ENCODE measurements around the gene DCTPP1.
A peak's percentile ranks its signal among the peaks of the same experiment; 100 is the strongest.

Gene DCTPP1

DNA sequence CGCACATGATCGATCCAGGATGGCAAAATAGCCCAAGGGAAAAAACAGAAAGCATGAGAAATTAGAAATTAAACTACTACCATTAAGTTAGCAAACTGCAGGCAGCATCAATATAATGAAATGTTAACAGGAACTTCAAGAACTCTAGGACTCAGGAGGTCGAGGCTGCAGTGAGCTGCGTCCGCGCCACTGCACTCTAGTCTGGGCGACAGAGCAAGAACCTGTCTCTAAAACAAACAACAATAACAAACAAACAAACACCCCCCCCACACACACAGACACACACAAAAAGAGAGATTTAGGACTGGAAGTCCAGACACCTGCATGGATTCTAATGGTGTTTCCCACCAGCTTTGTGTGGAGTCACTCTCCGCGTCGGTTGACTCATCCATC lies 16.4 kb upstream of the DCTPP1 start:
- Histone ChIP-seq H3K4ac (ENCODE audit: low read depth in 1 of 2, low read length in 2 of 2) (peak overlapping the region in 1 of 2 experiments; percentile 60), H3K27ac (ENCODE audit: low read length, poor library complexity, severe bottlenecking) (peak overlapping the region; percentile 50), H3K23ac (ENCODE audit: low read length in 2 of 2) (no peak overlapping the region), H3K27me3 (ENCODE audit: control insufficient read depth in 1 of 2, insufficient read depth in 1 of 2, low read length in 2 of 2) (no peaks in the 10 kb centered on the region), H4K91ac (ENCODE audit: low read length) (no peak overlapping the region), H3K9me3 (ENCODE audit: control insufficient read depth, low read length) (no peaks in the 10 kb centered on the region), H2BK120ac (ENCODE audit: low read depth, low read length) (no peak overlapping the region), H3K18ac (ENCODE audit: low read depth in 1 of 2, low read length in 2 of 2) (no peak overlapping the region), H2BK12ac (ENCODE audit: low read length in 2 of 2) (no peak overlapping the region), H3K4me1 (ENCODE audit: control insufficient read depth, insufficient read depth, low read depth, low read length) (peaks cover 7% of the 10 kb centered on the region), H2BK15ac (ENCODE audit: low read depth, poor library complexity, severe bottlenecking) (no peak overlapping the region), H2AFZ (ENCODE audit: low read depth, low read length) (peak overlapping the region; percentile 78), H2BK5ac (ENCODE audit: low read depth, low read length, poor library complexity, severe bottlenecking) (no peak overlapping the region), H4K8ac (ENCODE audit: low read length) (peak overlapping the region; percentile 27), H3K4me3 (ENCODE audit: insufficient read depth in 1 of 2, low read depth in 1 of 2, low read length in 2 of 2) (peak overlapping the region in 1 of 2 experiments; percentile 95), H2AK5ac (ENCODE audit: low read length, severe bottlenecking) (no peak overlapping the region), H3K9ac (ENCODE audit: low read length) (peak overlapping the region; percentile 99), H3K36me3 (ENCODE audit: control insufficient read depth in 1 of 2, insufficient read depth in 2 of 2, low read depth in 1 of 2, low read length in 2 of 2) (peaks cover 4 to 20% of the 10 kb centered on the region in 2 experiments), H3K14ac (ENCODE audit: low read length in 2 of 2) (no peak overlapping the region), H3K4me2 (ENCODE audit: low read length, poor library complexity, severe bottlenecking) (peak overlapping the region; percentile 60), H3K79me1 (replicated peaks; ENCODE audit: low read length, poor library complexity, severe bottlenecking) (peaks cover 11% of the 10 kb centered on the region)
- no peak for DNase-seq
- WGBS: 98% methylated on average over 6 of the region's 10 CpGs

DNA sequence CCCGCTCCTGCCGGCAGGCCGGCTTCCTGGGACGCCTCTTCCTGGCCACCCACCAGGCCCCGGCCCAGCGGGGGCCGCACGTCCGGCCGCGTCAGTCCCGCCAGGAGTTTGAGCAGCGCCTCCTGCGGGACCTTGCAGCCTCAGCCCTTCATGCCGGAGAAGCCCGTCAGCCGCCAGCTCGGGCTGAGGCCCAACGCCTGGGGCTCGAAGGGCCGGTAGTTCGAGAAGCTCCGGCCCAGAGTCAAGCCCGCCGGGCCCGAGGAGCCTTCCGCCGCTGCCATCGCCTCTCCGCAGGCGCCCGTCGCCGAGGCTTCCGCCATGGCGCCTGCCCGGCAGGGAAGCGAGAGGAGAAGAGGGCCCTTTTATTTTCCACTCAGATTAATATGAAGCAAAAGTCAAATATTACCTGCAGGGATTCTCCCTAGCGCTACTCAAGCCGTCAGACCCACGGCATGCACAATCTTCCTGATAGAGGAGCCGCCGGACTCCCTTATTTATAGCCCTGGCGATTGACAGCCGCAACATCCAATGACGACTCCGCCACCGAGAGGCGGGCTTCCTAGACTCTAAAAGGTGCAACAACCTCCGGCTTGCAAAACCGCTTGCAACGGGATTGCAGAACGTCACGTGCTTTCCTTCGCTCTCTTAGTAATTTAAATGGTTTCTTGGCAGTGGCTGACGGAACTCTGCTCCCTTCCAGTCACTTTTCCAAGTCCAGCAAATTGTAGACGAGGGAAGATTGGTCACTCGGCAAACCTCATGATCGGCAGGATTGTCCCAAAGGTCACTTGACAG lies 15.8 kb upstream of the DCTPP1 start, which contains the start of gene SEPHS2:
Gene SEPHS2, minus strand, starts transcription at position 467 of the 795 bp plus-strand sequence. Its CDS starts 147 bp downstream, at position 320.
- Histone ChIP-seq H2AK5ac (ENCODE audit: low read length, severe bottlenecking) (no peak within 1 kb of the TSS), H3K4me3 (ENCODE audit: insufficient read depth in 1 of 2, low read depth in 1 of 2, low read length in 2 of 2) (peak within 1 kb of the TSS; percentile 79 to 95), H3K14ac (ENCODE audit: low read length in 2 of 2) (no peak within 1 kb of the TSS), H3K27me3 (ENCODE audit: control insufficient read depth in 1 of 2, insufficient read depth in 1 of 2, low read length in 2 of 2) (no peaks in the 10 kb centered on the region), H2BK120ac (ENCODE audit: low read depth, low read length) (peak within 1 kb of the TSS; percentile 71), H3K9me3 (ENCODE audit: control insufficient read depth, low read length) (no peaks in the 10 kb centered on the region), H3K4me2 (ENCODE audit: low read length, poor library complexity, severe bottlenecking) (peak within 1 kb of the TSS; percentile 82), H4K91ac (ENCODE audit: low read length) (peak within 1 kb of the TSS; percentile 81), H3K23ac (ENCODE audit: low read length in 2 of 2) (no peak within 1 kb of the TSS), H3K4me1 (ENCODE audit: control insufficient read depth, insufficient read depth, low read depth, low read length) (peaks cover 7% of the 10 kb centered on the region), H2AFZ (ENCODE audit: low read depth, low read length) (peak within 1 kb of the TSS; percentile 79), H3K79me1 (replicated peaks; ENCODE audit: low read length, poor library complexity, severe bottlenecking) (peaks cover 11% of the 10 kb centered on the region), H4K8ac (ENCODE audit: low read length) (peak within 1 kb of the TSS; percentile 83), H3K9ac (ENCODE audit: low read length) (peak within 1 kb of the TSS; percentile 99), H3K4ac (ENCODE audit: low read depth in 1 of 2, low read length in 2 of 2) (peak within 1 kb of the TSS; percentile 16 to 74), H2BK12ac (ENCODE audit: low read length in 2 of 2) (peak within 1 kb of the TSS in 1 of 2 experiments; percentile 23), H2BK15ac (ENCODE audit: low read depth, poor library complexity, severe bottlenecking) (peak within 1 kb of the TSS; percentile 73), H3K18ac (ENCODE audit: low read depth in 1 of 2, low read length in 2 of 2) (peak within 1 kb of the TSS; percentile 87 to 92), H3K36me3 (ENCODE audit: control insufficient read depth in 1 of 2, insufficient read depth in 2 of 2, low read depth in 1 of 2, low read length in 2 of 2) (peaks cover 4 to 20% of the 10 kb centered on the region in 2 experiments), H3K27ac (ENCODE audit: low read length, poor library complexity, severe bottlenecking) (peak within 1 kb of the TSS; percentile 89), H2BK5ac (ENCODE audit: low read depth, low read length, poor library complexity, severe bottlenecking) (peak within 1 kb of the TSS; percentile 75)
- DNase-seq: peak; percentile 98
- WGBS: 2% methylated on average over 57 of the region's 59 CpGs

DNA sequence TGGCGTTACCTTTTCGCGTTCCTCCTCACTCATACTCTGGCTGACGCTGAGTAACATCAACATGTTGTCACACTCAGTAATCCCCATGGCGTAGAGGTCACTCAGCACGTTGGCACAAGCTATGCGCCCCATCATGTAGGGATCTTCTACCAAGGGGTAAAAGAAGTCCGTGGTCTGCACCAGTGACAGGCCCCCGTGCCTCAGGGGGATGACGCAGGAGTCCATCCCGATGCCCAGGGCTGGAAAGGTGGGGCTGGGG lies 15.2 kb upstream of the DCTPP1 start:
- 54% methylated on average over 11 of the region's 11 CpGs for WGBS
- H3K27ac ChIP-seq (ENCODE audit: low read length, poor library complexity, severe bottlenecking): peak overlapping the region; percentile 17
- no peak for DNase-seq

More for the DNA sequence above, 15.2 kb upstream of the DCTPP1 start:
- no peaks in the 10 kb centered on the region for H3K27me3 ChIP-seq (ENCODE audit: control insufficient read depth in 1 of 2, insufficient read depth in 1 of 2, low read length in 2 of 2)
- peak overlapping the region; percentile 0 to 16 for H3K4ac ChIP-seq (ENCODE audit: low read depth in 1 of 2, low read length in 2 of 2)
- no peak overlapping the region for H2BK5ac ChIP-seq (ENCODE audit: low read depth, low read length, poor library complexity, severe bottlenecking)
- peak overlapping the region; percentile 7 for H2AFZ ChIP-seq (ENCODE audit: low read depth, low read length)
- H3K4me2 ChIP-seq (ENCODE audit: low read length, poor library complexity, severe bottlenecking): peak overlapping the region; percentile 82
- H3K9ac ChIP-seq (ENCODE audit: low read length): peak overlapping the region; percentile 99
- H2AK5ac ChIP-seq (ENCODE audit: low read length, severe bottlenecking): no peak overlapping the region
- H3K18ac ChIP-seq (ENCODE audit: low read depth in 1 of 2, low read length in 2 of 2): peak overlapping the region; percentile 40 to 92
- no peaks in the 10 kb centered on the region for H3K9me3 ChIP-seq (ENCODE audit: control insufficient read depth, low read length)
- no peak overlapping the region for H2BK15ac ChIP-seq (ENCODE audit: low read depth, poor library complexity, severe bottlenecking)
- H2BK12ac ChIP-seq (ENCODE audit: low read length in 2 of 2): no peak overlapping the region
- H3K14ac ChIP-seq (ENCODE audit: low read length in 2 of 2): no peak overlapping the region
- peaks cover 4 to 20% of the 10 kb centered on the region in 2 experiments for H3K36me3 ChIP-seq (ENCODE audit: control insufficient read depth in 1 of 2, insufficient read depth in 2 of 2, low read depth in 1 of 2, low read length in 2 of 2)
- peak overlapping the region; percentile 14 for H4K8ac ChIP-seq (ENCODE audit: low read length)
- H2BK120ac ChIP-seq (ENCODE audit: low read depth, low read length): peak overlapping the region; percentile 71
- H3K79me1 ChIP-seq (replicated peaks; ENCODE audit: low read length, poor library complexity, severe bottlenecking): peaks cover 11% of the 10 kb centered on the region
- H3K23ac ChIP-seq (ENCODE audit: low read length in 2 of 2): no peak overlapping the region
- peak overlapping the region; percentile 81 for H4K91ac ChIP-seq (ENCODE audit: low read length)
- H3K4me1 ChIP-seq (ENCODE audit: control insufficient read depth, insufficient read depth, low read depth, low read length): peaks cover 7% of the 10 kb centered on the region
- peak overlapping the region; percentile 79 to 95 for H3K4me3 ChIP-seq (ENCODE audit: insufficient read depth in 1 of 2, low read depth in 1 of 2, low read length in 2 of 2)

Measured in mesenchymal stem cell (in vitro differentiated cells and primary cell).